Measurements from ENCODE around the gene TCEANC. TPM values are rescaled to one million over a fixed set of nuclear protein-coding genes. Genes with fewer than 3 reads are reported as not detected.

The TCEANC gene
- total RNA-seq, 1 experiment from 2014 or later = 11.2 TPM

- in situ Hi-C loops (cut with HindIII; ENCODE audit: low pct_unique_long_range_greater_than_20kb, low sequenced_read_pairs) = no loop called here
These were observed 50.6 kb downstream of the TCEANC start for GRCh38 chrX:13703589-13703988.

GRCh38 chrX:13711141-13711540 lies 58.2 kb downstream of the TCEANC start:
- DNase-seq (ENCODE audit: low read depth) = no peak
- in situ Hi-C loops (cut with HindIII; ENCODE audit: low pct_unique_long_range_greater_than_20kb, low sequenced_read_pairs) = no loop called here

More at GRCh38 chrX:13703589-13703988, 50.6 kb downstream of the TCEANC start:
- no peak for DNase-seq (ENCODE audit: low read depth)

Other genes starting within 250 kb of the TCEANC start
- not detected in 2 replicates for gene EGFL6, start 83.5 kb upstream of the TCEANC start, total RNA-seq (2014; rRNA removed; shearing (Covaris generic); ENCODE audit: low replicate concordance)
- gene RAB9A, start 36.0 kb downstream of the TCEANC start, total RNA-seq (2014; rRNA removed; shearing (Covaris generic); ENCODE audit: low replicate concordance) = 100 and 135 TPM in 2 replicates
- gene TRAPPC2, start 81.5 kb downstream of the TCEANC start, total RNA-seq (2014; rRNA removed; shearing (Covaris generic); ENCODE audit: low replicate concordance) = 20.4 and 22.5 TPM in 2 replicates
- gene OFD1, start 81.6 kb downstream of the TCEANC start, total RNA-seq (2014; rRNA removed; shearing (Covaris generic); ENCODE audit: low replicate concordance) = 15.5 TPM in 2 replicates
- not detected in 2 replicates for gene GPM6B, start 164.0 kb downstream of the TCEANC start, total RNA-seq (2014; rRNA removed; shearing (Covaris generic); ENCODE audit: low replicate concordance)

Measured in Caki2 (cell line).